ENCODE results near the gene UQCC5. TPM values are rescaled to one million over a fixed set of nuclear protein-coding genes. Genes with fewer than 3 reads are reported as not detected.

Gene UQCC5
- polyA plus RNA-seq, 1 of the 3 experiments (the other 2 are of a cell fraction) = 124 TPM

GRCh38 chr3:52490035-52490938, 46.1 kb upstream of the UQCC5 start:
- 96% methylated on average over 13 of the region's 22 CpGs for WGBS (ENCODE audit: low lambda C conversion rate)
- no peak for DNase-seq
- Histone ChIP-seq H3K36me3 (replicated peaks in 1 of 2; ENCODE audit: control insufficient read depth in 1 of 2, insufficient read depth in 2 of 2, low read length in 1 of 2) (peaks cover 10 to 57% of the 10 kb centered on the region in 2 experiments), H3K4me1 (ENCODE audit: control insufficient read depth in 1 of 2, insufficient read depth in 2 of 2, low read depth in 1 of 2, low read length in 1 of 2) (peaks cover 3% of the 10 kb centered on the region in 2 experiments; a peak in 2 of 4 replicates), H3K4me2 (no peak overlapping the region), H3K9me2 (no peaks in the 10 kb centered on the region), H2AFZ (ENCODE audit: low read depth) (no peak overlapping the region), H3K9ac (no peak overlapping the region), H3F3A (replicated peaks; ENCODE audit: insufficient read depth) (no peaks in the 10 kb centered on the region), H4K20me1 (ENCODE audit: insufficient read depth) (no peaks in the 10 kb centered on the region), H3K4me3 (ENCODE audit: low read depth in 2 of 2, low read length in 1 of 2) (no peak overlapping the region), H3K27ac (ENCODE audit: low read depth in 2 of 2, low read length in 1 of 2) (peak overlapping the region in 1 of 2 experiments; percentile 55; a peak in 3 of 4 replicates), H3K79me2 (ENCODE audit: insufficient read depth) (no peaks in the 10 kb centered on the region), H3K9me3 (no peaks in the 10 kb centered on the region), H3K27me3 (ENCODE audit: insufficient read depth) (no peaks in the 10 kb centered on the region)
- POLR2A ChIA-PET = interaction anchor here (1.6 to 2.3 kb wide), 2 partner anchors 8 to 10 kb away, joined by 5 to 8 read pairs; no protein-coding TSS in a partner anchor
- TF ChIP-seq TEAD4 (IDR thresholded peaks at IDR 0.05; ENCODE audit: borderline replicate concordance, insufficient read depth) (no peak), CHD2 (IDR thresholded peaks at IDR 0.05; ENCODE audit: low read length, partially characterized antibody) (no peak), REST (IDR thresholded peaks at IDR 0.05; ENCODE audit: low read depth, low read length) (no peak), USF2 (IDR thresholded peaks at IDR 0.05; ENCODE audit: borderline replicate concordance, low read depth, low read length) (no peak), FOXM1 (IDR thresholded peaks at IDR 0.05; ENCODE audit: low read depth) (no peak), GABPA (IDR thresholded peaks at IDR 0.05; ENCODE audit: low read depth) (no peak), FOXJ3 (CRISPR knock-in tag; IDR thresholded peaks at IDR 0.05) (no peak), TAF1 (IDR thresholded peaks at IDR 0.05; ENCODE audit: borderline replicate concordance, low read depth, low read length) (no peak), POLR2AphosphoS5 (IDR thresholded peaks at IDR 0.05; ENCODE audit: low read depth, low read length) (no peak), SIN3A (IDR thresholded peaks at IDR 0.05; ENCODE audit: borderline replicate concordance, low read depth, low read length) (no peak), RAD21 (IDR thresholded peaks at IDR 0.05; ENCODE audit: low read length) (no peak), SMC3 (IDR thresholded peaks at IDR 0.05; ENCODE audit: low read depth, low read length) (no peak), MEF2A (IDR thresholded peaks at IDR 0.05; ENCODE audit: borderline replicate concordance, low read depth) (no peak), JUND (IDR thresholded peaks at IDR 0.05) (no peak), GATA2 (CRISPR knock-in tag; IDR thresholded peaks at IDR 0.05) (no peak), FOSL2 (IDR thresholded peaks at IDR 0.05; ENCODE audit: borderline replicate concordance, low read depth) (no peak)
- TF ChIP-seq, protein P1, sequence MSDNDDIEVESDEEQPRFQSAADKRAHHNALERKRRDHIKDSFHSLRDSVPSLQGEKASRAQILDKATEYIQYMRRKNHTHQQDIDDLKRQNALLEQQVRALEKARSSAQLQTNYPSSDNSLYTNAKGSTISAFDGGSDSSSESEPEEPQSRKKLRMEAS (IDR thresholded peaks at IDR 0.05; ENCODE audit: low read depth) = no peak
- TF ChIP-seq, protein P2, sequence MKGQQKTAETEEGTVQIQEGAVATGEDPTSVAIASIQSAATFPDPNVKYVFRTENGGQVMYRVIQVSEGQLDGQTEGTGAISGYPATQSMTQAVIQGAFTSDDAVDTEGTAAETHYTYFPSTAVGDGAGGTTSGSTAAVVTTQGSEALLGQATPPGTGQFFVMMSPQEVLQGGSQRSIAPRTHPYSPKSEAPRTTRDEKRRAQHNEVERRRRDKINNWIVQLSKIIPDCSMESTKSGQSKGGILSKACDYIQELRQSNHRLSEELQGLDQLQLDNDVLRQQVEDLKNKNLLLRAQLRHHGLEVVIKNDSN (IDR thresholded peaks at IDR 0.05; ENCODE audit: borderline replicate concordance, low read depth) = no peak
- TF ChIP-seq, protein P3, sequence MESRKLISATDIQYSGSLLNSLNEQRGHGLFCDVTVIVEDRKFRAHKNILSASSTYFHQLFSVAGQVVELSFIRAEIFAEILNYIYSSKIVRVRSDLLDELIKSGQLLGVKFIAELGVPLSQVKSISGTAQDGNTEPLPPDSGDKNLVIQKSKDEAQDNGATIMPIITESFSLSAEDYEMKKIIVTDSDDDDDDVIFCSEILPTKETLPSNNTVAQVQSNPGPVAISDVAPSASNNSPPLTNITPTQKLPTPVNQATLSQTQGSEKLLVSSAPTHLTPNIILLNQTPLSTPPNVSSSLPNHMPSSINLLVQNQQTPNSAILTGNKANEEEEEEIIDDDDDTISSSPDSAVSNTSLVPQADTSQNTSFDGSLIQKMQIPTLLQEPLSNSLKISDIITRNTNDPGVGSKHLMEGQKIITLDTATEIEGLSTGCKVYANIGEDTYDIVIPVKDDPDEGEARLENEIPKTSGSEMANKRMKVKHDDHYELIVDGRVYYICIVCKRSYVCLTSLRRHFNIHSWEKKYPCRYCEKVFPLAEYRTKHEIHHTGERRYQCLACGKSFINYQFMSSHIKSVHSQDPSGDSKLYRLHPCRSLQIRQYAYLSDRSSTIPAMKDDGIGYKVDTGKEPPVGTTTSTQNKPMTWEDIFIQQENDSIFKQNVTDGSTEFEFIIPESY (IDR thresholded peaks at IDR 0.05; ENCODE audit: borderline replicate concordance, low read depth) = no peak
- CTCF ChIA-PET = interaction anchor here (0.8 to 4.6 kb wide), 6 partner anchors 8 to 45 kb away, joined by 3 to 24 read pairs (median 3); no protein-coding TSS in a partner anchor

All from SK-N-SH (cell line).